ENCODE data around the gene NXNL2. TPM values are rescaled to one million over a fixed set of nuclear protein-coding genes. Genes with fewer than 3 reads are reported as not detected.
A peak's percentile ranks its signal among the peaks of the same experiment; 100 is the strongest.

The NXNL2 gene
- total and polyA plus RNA-seq, 10 of the 15 experiments (the other 5 are each of a cell fraction or from before 2014, with no cell fraction given): not detected

GRCh38 chr9:88514247-88514646 is 20.7 kb upstream of the NXNL2 start (continued):
- no peak for TF ChIP-seq ZBTB11 (CRISPR knock-in tag; IDR thresholded peaks at IDR 0.05)
- no peak for TF ChIP-seq NR2C2 (IDR thresholded peaks at IDR 0.05; ENCODE audit: borderline replicate concordance, control insufficient read depth, insufficient read length, low read depth)
- TF ChIP-seq DPF2 (IDR thresholded peaks at IDR 0.05): no peak
- TF ChIP-seq BCL11A (IDR thresholded peaks at IDR 0.05; ENCODE audit: low read depth, low read length): no peak
- TF ChIP-seq YY1 (IDR thresholded peaks at IDR 0.05; ENCODE audit: low read depth, low read length): no peak
- no peak for TF ChIP-seq BMI1 (IDR thresholded peaks at IDR 0.05; ENCODE audit: borderline replicate concordance)
- no peak for TF ChIP-seq CHD4 (IDR thresholded peaks at IDR 0.05)
- no peak for TF ChIP-seq NR2F1 (conservative IDR thresholded peaks at IDR 0.05)
- TF ChIP-seq BHLHE40 (IDR thresholded peaks at IDR 0.05; ENCODE audit: borderline replicate concordance in 1 of 2, low read depth in 2 of 2, low read length in 1 of 2): no peak

- no peaks in the 10 kb centered on the region for H3K9me3 ChIP-seq (replicated peaks; ENCODE audit: control insufficient read depth, insufficient read depth, low read length)
- DNase-seq (ENCODE audit: low read depth, low spot score): no peak
- no peaks in the 10 kb centered on the region; a peak in 1 of 4 replicates for H3K27me3 ChIP-seq (replicated peaks in 1 of 2; ENCODE audit: control insufficient read depth in 2 of 2, insufficient read depth in 2 of 2, low read length in 1 of 2)
- H3K36me3 ChIP-seq (ENCODE audit: control insufficient read depth in 2 of 2, insufficient read depth in 2 of 2, low read length in 1 of 2): no peaks in the 10 kb centered on the region
- ChIA-PET RAD21 (ENCODE audit: unreplicated experiment) (no interaction called here), SMC1A (ENCODE audit: uncharacterized antibody, unreplicated experiment) (interaction anchor here (0.7 to 1.0 kb wide), 2 partner anchors 30 to 127 kb away, joined by 3 read pairs; no protein-coding TSS in a partner anchor), POLR2A (no interaction called here), CTCF (no interaction called here)
- in situ Hi-C loops (cut with MboI): no loop called here
- intact Hi-C loops (cut with micrococcal nuclease; ENCODE audit: unreplicated experiment): no loop called here
- TF ChIP-seq USF2 (IDR thresholded peaks at IDR 0.05; ENCODE audit: borderline replicate concordance, low read depth, low read length) (no peak), SPI1 (IDR thresholded peaks at IDR 0.05; ENCODE audit: borderline replicate concordance, insufficient read depth, low read depth, low read length) (peak; percentile 6; the same call in 1 of the 2 replicates)
- no TSS peak for BruUV-seq (replicated peaks)
- H3K4me3 ChIP-seq: no peak overlapping the region
- no peaks in the 10 kb centered on the region for H3K4me1 ChIP-seq (ENCODE audit: control insufficient read depth, insufficient read depth, low read length)
- ATAC-seq: no peak
- H3K79me2 ChIP-seq (ENCODE audit: control insufficient read depth, insufficient read depth, low read length): no peaks in the 10 kb centered on the region
- H2AFZ ChIP-seq (ENCODE audit: control insufficient read depth, low read depth, low read length): no peak overlapping the region
- H4K20me1 ChIP-seq (ENCODE audit: control insufficient read depth, insufficient read depth): no peaks in the 10 kb centered on the region
- H3K4me2 ChIP-seq (ENCODE audit: control insufficient read depth, insufficient read depth): no peak overlapping the region
- WGBS (ENCODE audit: insufficient coverage, insufficient replicate concordance, low lambda C conversion rate, missing lambda C conversion rate): 30% methylated on average over 4 of the region's 4 CpGs
- H3K27ac ChIP-seq (ENCODE audit: control insufficient read depth, insufficient read depth): no peak overlapping the region
- no peak overlapping the region for H3K9ac ChIP-seq (ENCODE audit: control insufficient read depth, insufficient read depth, low read length)
- no peak for FAIRE-seq
These were observed 13.7 kb upstream of the NXNL2 start for GRCh38 chr9:88521308-88521707.
